ENCODE measurements around the gene IWS1. TPM values are rescaled to one million over a fixed set of nuclear protein-coding genes. Genes with fewer than 3 reads are reported as not detected.

The IWS1 gene
- total RNA-seq, 1 experiment from 2014 or later, result 46.6 TPM

GRCh38 chr2:127537644-127538043 is 11.4 kb upstream of the IWS1 start:
- ChIA-PET RAD21 (ENCODE audit: low non-redundant PET in 1 of 2, low total read pairs in 2 of 2, uncharacterized antibody in 2 of 2, unreplicated experiment in 2 of 2) (no interaction called here), CTCF (no interaction called here), POLR2A (no interaction called here)
- Histone ChIP-seq H3K9ac (ENCODE audit: low read length) (no peak overlapping the region), H2AFZ (ENCODE audit: low read depth, low read length, poor library complexity, severe bottlenecking) (no peak overlapping the region), H4K20me1 (ENCODE audit: insufficient read depth) (no peaks in the 10 kb centered on the region), H3K9me3 (ENCODE audit: control insufficient read depth in 1 of 2, insufficient read depth in 1 of 2, low read depth in 1 of 2, low read length in 2 of 2) (no peaks in the 10 kb centered on the region), H3K27me3 (ENCODE audit: insufficient read depth, low read length) (peaks cover 11% of the 10 kb centered on the region), H3K4me3 (replicated peaks in 1 of 2; ENCODE audit: low read depth in 1 of 2, low read length in 2 of 2) (no peak overlapping the region), H3K9me2 (ENCODE audit: insufficient read depth) (no peaks in the 10 kb centered on the region), H3K79me2 (ENCODE audit: insufficient read depth, low read length) (no peaks in the 10 kb centered on the region), H3K4me2 (ENCODE audit: low read length) (no peak overlapping the region), H3K36me3 (ENCODE audit: control insufficient read depth in 1 of 2, insufficient read depth in 2 of 2, low read length in 2 of 2) (no peaks in the 10 kb centered on the region), H3K4me1 (ENCODE audit: control insufficient read depth in 1 of 2, insufficient read depth in 2 of 2, low read length in 2 of 2) (no peaks in the 10 kb centered on the region), H3K27ac (ENCODE audit: low read depth, low read length) (no peak overlapping the region)
- DNase-seq (ENCODE audit: low read depth, low spot score), result no peak
- BruUV-seq (replicated peaks), result no TSS peak
- no peak for ATAC-seq
- TF ChIP-seq POLR2A (IDR thresholded peaks at IDR 0.05; ENCODE audit: borderline replicate concordance, extremely low read depth, insufficient read depth, insufficient read length) (no peak), FOSL1 (IDR thresholded peaks at IDR 0.05; ENCODE audit: low read depth) (no peak)
- intact Hi-C loops (cut with micrococcal nuclease), result no loop called here

DNA sequence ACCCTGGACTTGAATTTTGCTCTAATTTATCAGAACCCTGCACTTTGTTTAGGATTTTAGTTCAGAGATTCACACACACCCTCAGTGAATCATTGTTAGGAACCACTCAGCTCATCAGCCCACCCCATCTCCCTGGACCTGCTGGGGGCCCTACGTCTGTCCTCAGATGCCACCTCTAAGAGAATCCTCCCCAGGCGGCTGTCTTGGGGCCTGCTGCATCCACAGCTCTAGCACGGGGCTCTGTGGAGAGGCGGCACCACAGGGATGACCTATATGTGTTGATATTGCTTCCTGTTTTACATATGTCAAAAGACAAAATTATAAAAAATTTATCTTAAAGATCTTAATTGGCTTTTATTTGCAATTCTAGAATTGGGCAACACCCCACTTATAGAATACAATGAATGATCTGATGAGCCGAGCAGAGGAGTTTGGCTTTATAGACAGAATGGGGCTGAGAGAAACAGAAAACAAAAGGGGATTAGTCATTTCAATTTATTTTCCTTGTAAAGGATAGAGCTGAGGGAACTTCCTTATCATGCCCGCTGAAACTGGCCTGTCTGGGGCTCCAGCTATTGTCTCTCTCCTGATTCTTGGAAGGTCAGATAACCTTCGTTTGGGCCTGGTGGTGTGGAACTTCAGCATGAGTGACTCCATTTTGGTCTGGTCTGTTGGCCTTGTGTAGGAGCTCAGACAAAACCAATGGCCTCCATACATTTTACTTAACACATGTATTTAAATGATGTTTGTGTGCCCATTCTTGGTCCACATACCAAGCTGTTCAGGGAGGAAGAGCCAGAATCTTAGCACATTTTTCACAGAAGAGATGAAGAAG is 10.6 kb upstream of the IWS1 start:
- H3K36me3 ChIP-seq (ENCODE audit: control insufficient read depth in 1 of 2, insufficient read depth in 2 of 2, low read length in 2 of 2), result no peaks in the 10 kb centered on the region
- no peaks in the 10 kb centered on the region for H3K9me3 ChIP-seq (ENCODE audit: control insufficient read depth in 1 of 2, insufficient read depth in 1 of 2, low read depth in 1 of 2, low read length in 2 of 2)
- no peak overlapping the region for H3K9ac ChIP-seq (ENCODE audit: low read length)
- DNase-seq (ENCODE audit: low read depth, low spot score) (no peak), ATAC-seq (no peak)
- H3K27ac ChIP-seq (ENCODE audit: low read depth, low read length), result no peak overlapping the region
- intact Hi-C loops (cut with micrococcal nuclease), result no loop called here
- CTCF ChIA-PET, result no interaction called here
- no peak overlapping the region for H3K4me3 ChIP-seq (replicated peaks in 1 of 2; ENCODE audit: low read depth in 1 of 2, low read length in 2 of 2)
- no peak overlapping the region for H2AFZ ChIP-seq (ENCODE audit: low read depth, low read length, poor library complexity, severe bottlenecking)
- H3K27me3 ChIP-seq (ENCODE audit: insufficient read depth, low read length), result peaks cover 11% of the 10 kb centered on the region
- H3K4me2 ChIP-seq (ENCODE audit: low read length), result no peak overlapping the region
- H3K79me2 ChIP-seq (ENCODE audit: insufficient read depth, low read length), result no peaks in the 10 kb centered on the region
- no peaks in the 10 kb centered on the region for H3K4me1 ChIP-seq (ENCODE audit: control insufficient read depth in 1 of 2, insufficient read depth in 2 of 2, low read length in 2 of 2)
- RAD21 ChIA-PET (ENCODE audit: low non-redundant PET in 1 of 2, low total read pairs in 2 of 2, uncharacterized antibody in 2 of 2, unreplicated experiment in 2 of 2), result no interaction called here
- BruUV-seq (replicated peaks), result no TSS peak
- no peaks in the 10 kb centered on the region for H4K20me1 ChIP-seq (ENCODE audit: insufficient read depth)
- no peaks in the 10 kb centered on the region for H3K9me2 ChIP-seq (ENCODE audit: insufficient read depth)
- POLR2A ChIA-PET, result no interaction called here
- TF ChIP-seq EZH2 (IDR thresholded peaks at IDR 0.05) (no peak), CEBPB (IDR thresholded peaks at IDR 0.05; ENCODE audit: low read depth) (no peak), ZNF274 (IDR thresholded peaks at IDR 0.05; ENCODE audit: low read depth, low read length) (no peak), MAX (IDR thresholded peaks at IDR 0.05) (no peak), YY1 (IDR thresholded peaks at IDR 0.05; ENCODE audit: extremely low read depth, insufficient replicate concordance, low read depth, low read length) (no peak), POLR2AphosphoS5 (IDR thresholded peaks at IDR 0.05; ENCODE audit: low read depth, low read length) (no peak), RAD21 (IDR thresholded peaks at IDR 0.05; ENCODE audit: low read depth) (no peak), EGR1 (IDR thresholded peaks at IDR 0.05; ENCODE audit: low read depth) (no peak)
- TF ChIP-seq, protein P1, sequence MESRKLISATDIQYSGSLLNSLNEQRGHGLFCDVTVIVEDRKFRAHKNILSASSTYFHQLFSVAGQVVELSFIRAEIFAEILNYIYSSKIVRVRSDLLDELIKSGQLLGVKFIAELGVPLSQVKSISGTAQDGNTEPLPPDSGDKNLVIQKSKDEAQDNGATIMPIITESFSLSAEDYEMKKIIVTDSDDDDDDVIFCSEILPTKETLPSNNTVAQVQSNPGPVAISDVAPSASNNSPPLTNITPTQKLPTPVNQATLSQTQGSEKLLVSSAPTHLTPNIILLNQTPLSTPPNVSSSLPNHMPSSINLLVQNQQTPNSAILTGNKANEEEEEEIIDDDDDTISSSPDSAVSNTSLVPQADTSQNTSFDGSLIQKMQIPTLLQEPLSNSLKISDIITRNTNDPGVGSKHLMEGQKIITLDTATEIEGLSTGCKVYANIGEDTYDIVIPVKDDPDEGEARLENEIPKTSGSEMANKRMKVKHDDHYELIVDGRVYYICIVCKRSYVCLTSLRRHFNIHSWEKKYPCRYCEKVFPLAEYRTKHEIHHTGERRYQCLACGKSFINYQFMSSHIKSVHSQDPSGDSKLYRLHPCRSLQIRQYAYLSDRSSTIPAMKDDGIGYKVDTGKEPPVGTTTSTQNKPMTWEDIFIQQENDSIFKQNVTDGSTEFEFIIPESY (IDR thresholded peaks at IDR 0.05; ENCODE audit: extremely low read depth, insufficient replicate concordance, low read length), result no peak
- TF ChIP-seq, protein P2, sequence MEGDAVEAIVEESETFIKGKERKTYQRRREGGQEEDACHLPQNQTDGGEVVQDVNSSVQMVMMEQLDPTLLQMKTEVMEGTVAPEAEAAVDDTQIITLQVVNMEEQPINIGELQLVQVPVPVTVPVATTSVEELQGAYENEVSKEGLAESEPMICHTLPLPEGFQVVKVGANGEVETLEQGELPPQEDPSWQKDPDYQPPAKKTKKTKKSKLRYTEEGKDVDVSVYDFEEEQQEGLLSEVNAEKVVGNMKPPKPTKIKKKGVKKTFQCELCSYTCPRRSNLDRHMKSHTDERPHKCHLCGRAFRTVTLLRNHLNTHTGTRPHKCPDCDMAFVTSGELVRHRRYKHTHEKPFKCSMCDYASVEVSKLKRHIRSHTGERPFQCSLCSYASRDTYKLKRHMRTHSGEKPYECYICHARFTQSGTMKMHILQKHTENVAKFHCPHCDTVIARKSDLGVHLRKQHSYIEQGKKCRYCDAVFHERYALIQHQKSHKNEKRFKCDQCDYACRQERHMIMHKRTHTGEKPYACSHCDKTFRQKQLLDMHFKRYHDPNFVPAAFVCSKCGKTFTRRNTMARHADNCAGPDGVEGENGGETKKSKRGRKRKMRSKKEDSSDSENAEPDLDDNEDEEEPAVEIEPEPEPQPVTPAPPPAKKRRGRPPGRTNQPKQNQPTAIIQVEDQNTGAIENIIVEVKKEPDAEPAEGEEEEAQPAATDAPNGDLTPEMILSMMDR (IDR thresholded peaks at IDR 0.05 in 2 of 3, conservative IDR thresholded peaks at IDR 0.05 in 1 of 3; ENCODE audit: borderline replicate concordance in 1 of 3, insufficient read depth in 1 of 3, low read depth in 2 of 3, low read length in 2 of 3), result no peak

All from HCT116 (cell line).